NCI-H82 treated with DMSO at 0.1 percent for 48 hours (cell line): Measurements from ENCODE around the gene TBCD.
"Not testable (repeated sequence)": the region's sequence is repeated elsewhere in the genome, so short reads cannot be mapped to it uniquely, and the experiment has no call there.

Source experiments
- DNase-seq: peaks from one replicate; lab custom pipeline; 2025; ENCODE audit not compliant: unreplicated experiment; lab: John Stamatoyannopoulos, UW

TBCD gene

DNA sequence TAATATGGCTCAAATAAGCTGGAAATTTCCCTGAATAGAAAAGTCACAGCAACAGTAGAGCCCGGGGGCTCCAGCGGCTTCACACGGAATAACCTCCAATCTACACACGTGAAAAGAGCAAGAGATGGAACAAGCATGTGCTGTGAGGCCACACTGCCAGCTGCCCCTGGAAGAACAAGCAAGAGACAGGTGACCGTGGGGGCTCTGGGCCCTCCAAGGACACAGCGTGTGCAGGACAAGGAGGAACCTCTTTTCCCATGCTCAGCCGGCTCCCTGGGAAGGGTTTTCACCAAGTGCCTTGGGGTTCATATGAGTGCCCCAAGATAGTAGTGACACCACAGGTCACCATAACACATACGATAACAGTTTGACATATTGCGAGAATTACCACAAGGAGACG is 198.1 kb downstream of the TBCD start:
- DNase-seq = no peak

- DNase-seq = no peak
These were observed 198.7 kb downstream of the TBCD start for GRCh38 chr17:82950525-82951102.

DNA sequence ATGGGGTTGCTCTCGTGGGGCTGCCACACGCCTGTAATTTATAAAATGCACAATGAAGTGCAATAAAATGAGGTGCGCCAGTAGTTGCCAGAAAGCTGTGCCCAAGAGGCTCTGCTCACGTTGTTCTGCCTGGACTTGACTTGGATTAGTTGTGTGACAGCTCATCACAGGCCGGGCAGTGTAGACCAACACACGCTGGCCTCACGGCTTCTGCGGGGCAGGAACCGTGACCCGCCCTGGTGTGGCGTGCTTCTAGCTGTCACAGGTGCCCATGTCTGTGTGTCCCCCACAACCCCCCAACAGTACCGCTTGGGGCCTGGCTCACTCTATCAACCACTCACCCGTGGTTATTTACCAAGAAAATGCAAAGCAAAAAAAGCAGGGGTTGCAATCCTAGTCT is 200.2 kb downstream of the TBCD start:
- DNase-seq = no peak

DNA sequence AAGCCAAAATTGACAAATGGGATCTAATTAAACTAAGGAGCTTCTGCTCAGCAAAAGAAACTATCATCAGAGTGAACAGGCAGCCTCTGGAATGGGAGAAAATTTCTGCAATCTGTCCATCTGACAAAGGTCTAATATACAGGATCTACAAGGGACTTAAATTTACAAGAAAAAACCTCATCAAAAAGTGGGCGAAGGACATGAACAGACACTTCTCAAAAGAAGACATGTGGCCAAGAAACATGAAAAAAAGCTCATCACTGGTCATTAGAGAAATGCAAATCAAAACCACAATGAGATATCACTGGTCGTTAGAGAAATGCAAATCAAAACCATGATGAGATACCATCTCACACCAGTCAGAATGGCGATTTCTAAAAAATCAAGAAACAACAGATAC is 203.2 kb downstream of the TBCD start:
- not testable (repeated sequence) for DNase-seq

GRCh38 chr17:82955627-82956026 is 203.8 kb downstream of the TBCD start:
- not testable (repeated sequence) for DNase-seq

DNA sequence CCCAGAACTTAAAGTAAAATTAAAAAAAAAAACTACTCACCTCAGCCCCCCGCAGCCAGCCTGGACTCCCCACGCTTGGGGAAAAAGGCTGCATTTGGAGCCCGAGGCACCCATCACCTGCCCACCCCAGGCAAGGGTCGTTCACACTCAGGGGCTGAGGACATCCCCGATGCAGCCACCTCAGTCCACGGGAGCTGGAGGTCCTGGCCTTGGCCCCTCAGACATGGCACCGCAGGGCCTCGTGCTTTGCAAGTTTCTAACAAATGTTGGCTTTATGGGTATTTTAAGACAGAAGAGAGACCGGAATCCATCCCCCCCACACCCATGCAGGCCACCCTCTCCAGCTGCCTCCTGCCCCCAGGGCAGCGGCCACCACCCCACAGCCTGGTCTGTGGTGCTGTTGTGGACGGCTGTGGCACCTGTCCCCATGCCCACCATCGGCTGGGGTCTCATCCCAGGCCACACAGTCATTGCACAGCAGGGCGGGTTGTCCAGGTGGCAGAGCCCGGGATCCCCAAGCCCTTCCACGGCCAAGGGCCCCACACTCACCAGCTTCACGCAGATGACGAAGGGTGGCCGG is 204.4 kb downstream of the TBCD start:
- DNase-seq = no peak

- DNase-seq = no peak
These were observed 205.0 kb downstream of the TBCD start for GRCh38 chr17:82956726-82957468.

DNA sequence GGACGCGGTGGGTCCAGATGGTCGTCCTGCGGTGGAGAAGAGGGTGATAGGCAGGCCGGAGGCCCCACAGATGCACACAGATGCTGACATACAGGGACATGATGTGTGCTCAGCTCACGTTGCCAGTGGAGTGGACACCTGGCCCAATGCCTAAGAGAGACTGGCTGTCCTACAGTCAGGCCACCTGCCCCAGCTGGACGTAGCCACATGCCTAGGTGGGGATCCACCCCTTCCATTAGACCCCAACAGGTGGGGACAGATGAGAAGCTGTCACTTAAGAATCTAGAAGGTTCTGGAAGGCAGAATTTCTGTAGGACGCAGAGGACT is 205.6 kb downstream of the TBCD start:
- DNase-seq = no peak

- no peak for DNase-seq
These were observed 206.2 kb downstream of the TBCD start for GRCh38 chr17:82957961-82958561.

DNA sequence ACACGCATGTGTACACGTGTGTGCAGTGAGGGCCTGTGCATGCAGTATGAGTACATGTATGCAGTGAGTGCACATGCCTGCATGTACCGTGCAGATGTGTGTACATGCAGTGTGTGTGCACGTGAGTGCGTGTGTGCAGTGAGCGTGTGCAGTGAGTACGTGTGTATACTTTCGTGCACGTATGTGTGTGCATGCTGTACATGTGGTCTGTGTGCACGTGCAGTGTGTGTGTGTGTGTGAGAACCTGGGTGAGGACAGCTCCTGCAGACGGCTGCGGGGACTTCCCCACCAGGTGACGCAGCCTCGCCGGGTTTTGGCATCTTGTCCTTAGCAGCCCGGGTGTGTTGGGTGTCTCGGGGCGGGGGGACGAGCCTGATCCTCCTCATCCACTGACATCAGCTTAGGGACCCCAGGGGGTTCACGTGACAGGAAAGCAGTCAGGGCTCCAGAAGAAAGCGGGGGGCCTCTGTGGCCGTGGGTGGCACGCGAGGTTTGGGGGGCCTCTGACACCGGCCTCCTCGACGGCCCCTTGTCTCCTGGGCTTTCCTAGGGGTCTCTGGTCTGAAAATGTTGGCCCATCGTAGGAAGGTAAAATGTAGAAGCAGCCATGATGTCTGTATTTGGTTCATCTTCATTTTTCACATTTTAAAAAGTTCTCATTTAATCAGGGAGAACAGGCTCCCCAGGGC is 207.5 kb downstream of the TBCD start:
- DNase-seq = no peak

- DNase-seq = no peak
These were observed 208.1 kb downstream of the TBCD start for GRCh38 chr17:82959990-82960418.

DNA sequence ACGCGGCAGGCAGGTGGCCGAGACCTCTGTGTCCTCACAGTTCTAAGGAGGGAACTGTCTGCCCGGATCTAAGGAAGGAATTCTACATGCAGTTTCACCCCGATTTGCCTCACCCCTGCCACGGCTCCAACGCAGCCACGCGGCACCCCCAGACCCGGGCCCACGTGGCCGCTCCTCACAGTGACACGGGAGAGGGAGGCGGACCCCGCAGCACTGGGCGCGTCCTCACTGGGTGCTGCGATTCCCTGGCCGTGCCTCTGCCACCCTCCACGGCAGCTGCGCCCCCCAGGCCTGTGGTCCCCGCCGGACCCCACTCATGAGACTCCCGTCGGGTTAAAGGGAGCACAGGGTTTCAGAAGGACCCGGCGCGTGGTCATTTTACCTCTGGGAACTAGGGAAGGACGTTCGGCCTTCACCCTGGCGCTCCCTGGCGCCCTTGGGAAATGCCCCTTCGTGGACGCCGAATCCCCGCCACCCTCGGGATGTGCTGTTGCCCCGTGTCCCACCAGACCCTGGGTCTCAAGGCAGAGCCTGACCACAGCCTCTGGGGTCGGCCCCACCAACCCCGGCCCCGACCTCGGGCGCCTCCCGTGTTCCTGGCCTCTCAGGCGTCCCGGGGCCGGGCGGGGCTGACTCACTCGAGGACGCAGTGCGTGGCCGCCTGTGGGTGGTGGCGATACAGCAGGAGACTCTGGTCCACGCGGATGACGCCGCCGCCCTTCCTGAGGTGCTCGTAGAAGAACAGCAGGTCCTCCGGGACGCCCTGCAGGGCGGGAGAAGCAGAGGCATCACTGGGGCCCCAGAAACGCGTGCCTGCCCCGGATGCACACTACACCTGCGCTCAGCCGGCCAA is 208.8 kb downstream of the TBCD start:
- DNase-seq = no peak

DNA sequence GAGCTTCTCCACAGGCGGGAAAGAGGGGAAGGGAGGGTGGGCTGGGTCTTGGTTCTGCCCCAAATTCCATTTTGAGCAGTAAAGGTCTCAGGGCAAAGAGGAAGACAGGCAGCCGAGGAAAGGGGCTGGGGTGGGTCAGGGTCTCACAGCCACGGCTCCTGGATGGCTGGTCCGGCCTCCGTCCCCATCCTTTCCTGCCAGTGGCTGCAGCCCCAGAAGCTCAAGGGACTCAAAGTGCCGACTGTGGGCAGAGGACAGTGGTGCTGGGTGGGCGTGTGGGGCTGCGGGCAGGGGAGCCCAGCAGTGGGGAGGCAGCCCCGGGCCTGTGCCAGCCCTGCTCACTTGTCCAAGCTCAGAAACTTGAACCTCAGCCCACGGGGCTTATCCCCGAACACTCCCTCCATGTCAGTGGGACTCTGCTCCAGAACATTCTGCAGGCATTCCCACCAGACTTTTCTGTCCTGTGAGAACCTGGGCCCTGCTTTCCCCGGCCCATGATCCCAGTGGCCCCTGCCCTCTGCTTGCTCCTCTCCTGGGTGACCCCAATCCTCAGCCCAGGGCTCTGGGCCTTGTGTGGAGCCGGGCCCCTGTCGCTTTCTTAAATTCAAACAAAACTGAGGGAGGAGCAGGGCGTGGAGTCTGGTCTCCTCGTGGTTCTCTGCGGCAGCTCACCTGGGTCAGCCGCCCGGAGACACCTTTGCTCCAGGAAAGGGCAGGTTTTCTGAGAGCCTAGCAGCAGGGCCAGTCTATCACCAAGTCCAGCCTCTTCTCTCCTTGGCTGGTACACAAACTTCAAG is 209.7 kb downstream of the TBCD start:
- DNase-seq = no peak

- DNase-seq = no peak
These were observed 210.4 kb downstream of the TBCD start for GRCh38 chr17:82962163-82962720.

- DNase-seq = no peak
These were observed 211.5 kb downstream of the TBCD start for GRCh38 chr17:82963104-82963950.

GRCh38 chr17:82964451-82964850 is 212.6 kb downstream of the TBCD start:
- DNase-seq = not testable (repeated sequence)

GRCh38 chr17:82964851-82965341 is 213.0 kb downstream of the TBCD start:
- DNase-seq = no peak

- no peak for DNase-seq
These were observed 213.5 kb downstream of the TBCD start for GRCh38 chr17:82965371-82965770.
